NCI-H748 (cell line): ENCODE results near the gene RPL38.

Source experiments
- DNase-seq: peaks from one replicate; lab custom pipeline; 2025; ENCODE audit not compliant: unreplicated experiment; lab: John Stamatoyannopoulos, UW

The RPL38 gene

GRCh38 chr17:74224959-74225725 is 21.7 kb downstream of the RPL38 start:
- DNase-seq = no peak

GRCh38 chr17:74226252-74226651 is 22.8 kb downstream of the RPL38 start:
- DNase-seq = no peak

- no peak for DNase-seq
These were observed 24.0 kb downstream of the RPL38 start for GRCh38 chr17:74227271-74228080.

- no peak for DNase-seq
These were observed 25.0 kb downstream of the RPL38 start for GRCh38 chr17:74228306-74228978.

GRCh38 chr17:74230896-74231295 is 27.4 kb downstream of the RPL38 start:
- no peak for DNase-seq

GRCh38 chr17:74231928-74232907 is 28.7 kb downstream of the RPL38 start:
- DNase-seq = no peak

GRCh38 chr17:74233937-74234336 is 30.5 kb downstream of the RPL38 start:
- no peak for DNase-seq

- no peak for DNase-seq
These were observed 31.0 kb downstream of the RPL38 start for GRCh38 chr17:74234486-74234885.

GRCh38 chr17:74235040-74235581 is 31.6 kb downstream of the RPL38 start:
- DNase-seq = no peak

GRCh38 chr17:74235911-74236371 is 32.5 kb downstream of the RPL38 start:
- no peak for DNase-seq

- no peak for DNase-seq
These were observed 33.8 kb downstream of the RPL38 start for GRCh38 chr17:74237321-74237720.

GRCh38 chr17:74239172-74239571 is 35.7 kb downstream of the RPL38 start:
- DNase-seq = no peak

GRCh38 chr17:74240618-74241205 is 37.2 kb downstream of the RPL38 start:
- no peak for DNase-seq

- no peak for DNase-seq
These were observed 38.0 kb downstream of the RPL38 start for GRCh38 chr17:74241431-74241830.

- no peak for DNase-seq
These were observed 38.4 kb downstream of the RPL38 start for GRCh38 chr17:74241847-74242246.

GRCh38 chr17:74243013-74243755 is 39.7 kb downstream of the RPL38 start:
- DNase-seq = no peak

- DNase-seq = no peak
These were observed 40.6 kb downstream of the RPL38 start for GRCh38 chr17:74244128-74244527.

- DNase-seq = no peak
These were observed 41.1 kb downstream of the RPL38 start for GRCh38 chr17:74244548-74244947.
